Keratinocyte (primary cell): ENCODE data around the gene CEPT1. TPM values are rescaled to one million over a fixed set of nuclear protein-coding genes. Genes with fewer than 3 reads are reported as not detected.

Source experiments
- DNase-seq: peaks from one replicate; pipeline ENCODE4 v3.0.0-alpha.2; 2011; ENCODE audit warnings: low read depth, missing footprints, low spot score
- FAIRE-seq: peaks from 2 replicates; lab custom pipeline; 2011; peaks lifted over from hg19 to GRCh38; lab: Jason Lieb, UNC
- H2AFZ ChIP-seq: 2 replicates; pipeline ENCODE4 v1.6.0; 2012; ENCODE audit warnings: low read length, control low read depth, inconsistent platforms; ENCODE audit not compliant: control insufficient read depth
- H3K27ac ChIP-seq: 2 replicates; pipeline ENCODE4 v1.5.1; 2011; ENCODE audit warnings: low read length; ENCODE audit not compliant: control insufficient read depth, insufficient read depth
- H3K27me3 ChIP-seq: 3 replicates; pipeline ENCODE4 v1.6.0; 2011; ENCODE audit warnings: low read length; ENCODE audit not compliant: control insufficient read depth, insufficient read depth; ENCODE audit errors: extremely low read depth
- H3K36me3 ChIP-seq, 2 experiments: 2 replicates in 1 of 2; 3 replicates in 1 of 2; pipeline ENCODE4 v1.5.1; 2011; ENCODE audit warnings: low read length in 2 of 2, mild to moderate bottlenecking in 1 of 2; ENCODE audit not compliant: control insufficient read depth in 2 of 2, insufficient read depth in 2 of 2; ENCODE audit errors: extremely low read depth in 1 of 2
- H3K4me1 ChIP-seq: 3 replicates; pipeline ENCODE4 v1.5.1; 2011; ENCODE audit warnings: low read length; ENCODE audit not compliant: control insufficient read depth, insufficient read depth; ENCODE audit errors: extremely low read depth
- H3K4me2 ChIP-seq: 3 replicates; pipeline ENCODE4 v1.6.0; 2011; ENCODE audit warnings: low read depth, low read length; ENCODE audit not compliant: control insufficient read depth, insufficient read depth; ENCODE audit errors: extremely low read depth
- H3K4me3 ChIP-seq, 3 experiments: fragments of 200-600 bp in 1 of 3; sonication (generic) in 1 of 3; 2 replicates in 2 of 3; 3 replicates in 1 of 3; pipeline ENCODE4 v1.5.1; 2011 to 2016; ENCODE audit warnings: low read length in 3 of 3, mild to moderate bottlenecking in 3 of 3, control low read depth in 2 of 3, inconsistent platforms in 1 of 3, low read depth in 1 of 3, mixed read lengths in 1 of 3, mixed run types in 1 of 3, moderate library complexity in 1 of 3; ENCODE audit not compliant: control insufficient read depth in 2 of 3, insufficient read depth in 2 of 3; ENCODE audit errors: extremely low read depth in 1 of 3
- H3K79me2 ChIP-seq: 2 replicates; pipeline ENCODE4 v1.6.0; 2012; ENCODE audit warnings: low read length; ENCODE audit not compliant: control insufficient read depth, insufficient read depth
- H3K9ac ChIP-seq: 3 replicates; pipeline ENCODE4 v1.6.0; 2011; ENCODE audit warnings: low read length; ENCODE audit not compliant: control insufficient read depth, insufficient read depth; ENCODE audit errors: extremely low read depth
- H3K9me1 ChIP-seq: 3 replicates; pipeline ENCODE4 v1.6.0; 2011; ENCODE audit warnings: low read length; ENCODE audit not compliant: control insufficient read depth, insufficient read depth; ENCODE audit errors: extremely low read depth
- H3K9me3 ChIP-seq: 2 replicates; pipeline ENCODE4 v1.5.1; 2012; ENCODE audit warnings: low read depth, low read length; ENCODE audit not compliant: control insufficient read depth
- H4K20me1 ChIP-seq: 3 replicates; pipeline ENCODE4 v1.6.0; 2011; ENCODE audit warnings: low read length; ENCODE audit not compliant: control insufficient read depth, insufficient read depth; ENCODE audit errors: extremely low read depth
- EZH2 ChIP-seq: IDR thresholded peaks from one replicate; pipeline ENCODE4 v1.6.1; 2012; ENCODE audit warnings: inconsistent platforms, mild to moderate bottlenecking, low read length, moderate library complexity
- dilution Hi-C: fragments of 300-500 bp; cut with MboI; formaldehyde crosslinking; loops from one replicate; pipeline ENCODE4 v1.7.0; 2020; ENCODE audit warnings: low sequenced_read_pairs; ENCODE audit not compliant: extremely low pct_ligation_motif_present
- polyA plus RNA-seq, 5 experiments: library from polyadenylated mRNA; depleted of rRNA in 3 of 5; stranded (reverse) in 3 of 5; stranded (forward) in 1 of 5; unstranded in 1 of 5; fragments of >200 nt; gene quantifications; 1 replicate in 1 of 5; 2 replicates in 3 of 5; 3 replicates in 1 of 5; pipeline versions ENCODE4 v1.2.1 to v1.2.3, GENCODE V29; 2011 to 2012; ENCODE audit warnings: missing spikeins in 2 of 5, low read depth in 1 of 5, low replicate concordance in 1 of 5
- TF ChIP-seq, protein P1 (sequence below), 3 experiments: IDR thresholded peaks in 1 of 3; conservative IDR thresholded peaks in 1 of 3; optimal IDR thresholded peaks in 1 of 3; 2 replicates in 2 of 3; 3 replicates in 1 of 3; pipeline versions ENCODE3 to v1.5.1; 2011; ENCODE audit warnings: low read length in 3 of 3, mild to moderate bottlenecking in 3 of 3, moderate library complexity in 2 of 3, control low read depth in 1 of 3, inconsistent platforms in 1 of 3; ENCODE audit not compliant: insufficient read depth in 2 of 3; ENCODE audit errors: extremely low read depth in 1 of 3

CEPT1 gene
- polyA plus RNA-seq, 1 donor (not counting 4 experiments of a cell fraction or from before 2014, with no cell fraction given) = 65.2 TPM

DNA sequence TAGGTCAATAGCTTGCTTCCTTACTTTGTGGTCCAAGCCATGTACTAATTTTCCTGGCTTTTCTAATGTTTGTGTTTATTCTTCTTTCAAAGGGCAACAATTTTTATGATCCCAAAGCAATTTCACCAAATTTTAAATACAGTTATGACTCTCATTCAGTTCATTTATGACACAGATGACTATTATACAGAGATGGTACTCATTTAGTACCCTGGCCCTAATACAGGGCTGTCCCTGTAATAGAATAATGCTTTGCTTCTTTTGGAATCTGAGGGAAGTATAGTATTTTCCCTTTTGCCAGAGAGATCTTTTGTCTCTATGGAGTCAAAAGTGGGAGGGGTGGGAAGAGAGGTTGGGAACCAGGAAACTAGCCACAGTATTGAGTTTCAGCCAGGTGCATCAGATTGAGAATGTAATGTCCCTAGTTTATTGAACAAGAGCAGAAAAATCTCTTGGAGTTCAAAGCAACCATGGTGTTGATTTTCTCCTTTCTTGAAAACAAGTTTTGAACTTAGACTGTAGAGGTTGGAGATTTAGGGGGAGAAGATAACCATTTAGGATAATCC, 40.0 kb downstream of the CEPT1 start:
- Histone ChIP-seq H3K4me1 (peaks cover 6% of the 10 kb centered on the region), H3K4me2 (no peak overlapping the region), H3K9ac (no peak overlapping the region), H3K9me1 (no peaks in the 10 kb centered on the region), H3K79me2 (no peaks in the 10 kb centered on the region), H3K27ac (no peak overlapping the region), H3K27me3 (no peaks in the 10 kb centered on the region), H3K36me3 (peaks cover 0 to 18% of the 10 kb centered on the region in 2 experiments), H3K4me3 (no peak overlapping the region), H3K9me3 (no peaks in the 10 kb centered on the region), H2AFZ (no peak overlapping the region), H4K20me1 (no peaks in the 10 kb centered on the region)
- no peak for FAIRE-seq
- no peak for TF ChIP-seq EZH2
- TF ChIP-seq, protein P1, sequence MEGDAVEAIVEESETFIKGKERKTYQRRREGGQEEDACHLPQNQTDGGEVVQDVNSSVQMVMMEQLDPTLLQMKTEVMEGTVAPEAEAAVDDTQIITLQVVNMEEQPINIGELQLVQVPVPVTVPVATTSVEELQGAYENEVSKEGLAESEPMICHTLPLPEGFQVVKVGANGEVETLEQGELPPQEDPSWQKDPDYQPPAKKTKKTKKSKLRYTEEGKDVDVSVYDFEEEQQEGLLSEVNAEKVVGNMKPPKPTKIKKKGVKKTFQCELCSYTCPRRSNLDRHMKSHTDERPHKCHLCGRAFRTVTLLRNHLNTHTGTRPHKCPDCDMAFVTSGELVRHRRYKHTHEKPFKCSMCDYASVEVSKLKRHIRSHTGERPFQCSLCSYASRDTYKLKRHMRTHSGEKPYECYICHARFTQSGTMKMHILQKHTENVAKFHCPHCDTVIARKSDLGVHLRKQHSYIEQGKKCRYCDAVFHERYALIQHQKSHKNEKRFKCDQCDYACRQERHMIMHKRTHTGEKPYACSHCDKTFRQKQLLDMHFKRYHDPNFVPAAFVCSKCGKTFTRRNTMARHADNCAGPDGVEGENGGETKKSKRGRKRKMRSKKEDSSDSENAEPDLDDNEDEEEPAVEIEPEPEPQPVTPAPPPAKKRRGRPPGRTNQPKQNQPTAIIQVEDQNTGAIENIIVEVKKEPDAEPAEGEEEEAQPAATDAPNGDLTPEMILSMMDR (optimal IDR thresholded peaks at IDR 0.05 in 1 of 3, IDR thresholded peaks at IDR 0.05 in 1 of 3, conservative IDR thresholded peaks at IDR 0.05 in 1 of 3; ENCODE audit: extremely low read depth in 1 of 3, insufficient read depth in 2 of 3, low read length in 3 of 3) = no peak
- DNase-seq = no peak
- dilution Hi-C loops = no loop called here

GRCh38 chr1:111182052-111182451, 42.0 kb downstream of the CEPT1 start:
- Histone ChIP-seq H2AFZ (no peak overlapping the region), H3K4me1 (peaks cover 6% of the 10 kb centered on the region), H3K27me3 (no peaks in the 10 kb centered on the region), H3K9me3 (no peaks in the 10 kb centered on the region), H3K79me2 (no peaks in the 10 kb centered on the region), H3K9me1 (no peaks in the 10 kb centered on the region), H3K4me3 (no peak overlapping the region), H3K27ac (no peak overlapping the region), H3K9ac (no peak overlapping the region), H3K4me2 (no peak overlapping the region), H3K36me3 (peaks cover 3 to 23% of the 10 kb centered on the region in 2 experiments), H4K20me1 (no peaks in the 10 kb centered on the region)
- dilution Hi-C loops = no loop called here
- no peak for TF ChIP-seq EZH2
- TF ChIP-seq, protein P1 (optimal IDR thresholded peaks at IDR 0.05 in 1 of 3, IDR thresholded peaks at IDR 0.05 in 1 of 3, conservative IDR thresholded peaks at IDR 0.05 in 1 of 3; ENCODE audit: extremely low read depth in 1 of 3, insufficient read depth in 2 of 3, low read length in 3 of 3) = no peak
- FAIRE-seq = no peak
- no peak for DNase-seq
